Keratinocyte (primary cell): ENCODE measurements around the gene ZNF160. TPM values are rescaled to one million over a fixed set of nuclear protein-coding genes. Genes with fewer than 3 reads are reported as not detected.

Experiments used
- DNase-seq: peaks from one replicate; pipeline ENCODE4 v3.0.0-alpha.2; 2011; ENCODE audit warnings: low read depth, missing footprints, low spot score
- FAIRE-seq: peaks from 2 replicates; lab custom pipeline; 2011; peaks lifted over from hg19 to GRCh38; lab: Jason Lieb, UNC
- H2AFZ ChIP-seq: 2 replicates; pipeline ENCODE4 v1.6.0; 2012; ENCODE audit warnings: low read length, control low read depth, inconsistent platforms; ENCODE audit not compliant: control insufficient read depth
- H3K27ac ChIP-seq: 2 replicates; pipeline ENCODE4 v1.5.1; 2011; ENCODE audit warnings: low read length; ENCODE audit not compliant: control insufficient read depth, insufficient read depth
- H3K27me3 ChIP-seq: 3 replicates; pipeline ENCODE4 v1.6.0; 2011; ENCODE audit warnings: low read length; ENCODE audit not compliant: control insufficient read depth, insufficient read depth; ENCODE audit errors: extremely low read depth
- H3K36me3 ChIP-seq, 2 experiments: 2 replicates in 1 of 2; 3 replicates in 1 of 2; pipeline ENCODE4 v1.5.1; 2011; ENCODE audit warnings: low read length in 2 of 2, mild to moderate bottlenecking in 1 of 2; ENCODE audit not compliant: control insufficient read depth in 2 of 2, insufficient read depth in 2 of 2; ENCODE audit errors: extremely low read depth in 1 of 2
- H3K4me1 ChIP-seq: 3 replicates; pipeline ENCODE4 v1.5.1; 2011; ENCODE audit warnings: low read length; ENCODE audit not compliant: control insufficient read depth, insufficient read depth; ENCODE audit errors: extremely low read depth
- H3K4me2 ChIP-seq: 3 replicates; pipeline ENCODE4 v1.6.0; 2011; ENCODE audit warnings: low read depth, low read length; ENCODE audit not compliant: control insufficient read depth, insufficient read depth; ENCODE audit errors: extremely low read depth
- H3K4me3 ChIP-seq, 3 experiments: fragments of 200-600 bp in 1 of 3; sonication (generic) in 1 of 3; 2 replicates in 2 of 3; 3 replicates in 1 of 3; pipeline ENCODE4 v1.5.1; 2011 to 2016; ENCODE audit warnings: low read length in 3 of 3, mild to moderate bottlenecking in 3 of 3, control low read depth in 2 of 3, inconsistent platforms in 1 of 3, low read depth in 1 of 3, mixed read lengths in 1 of 3, mixed run types in 1 of 3, moderate library complexity in 1 of 3; ENCODE audit not compliant: control insufficient read depth in 2 of 3, insufficient read depth in 2 of 3; ENCODE audit errors: extremely low read depth in 1 of 3
- H3K79me2 ChIP-seq: 2 replicates; pipeline ENCODE4 v1.6.0; 2012; ENCODE audit warnings: low read length; ENCODE audit not compliant: control insufficient read depth, insufficient read depth
- H3K9ac ChIP-seq: 3 replicates; pipeline ENCODE4 v1.6.0; 2011; ENCODE audit warnings: low read length; ENCODE audit not compliant: control insufficient read depth, insufficient read depth; ENCODE audit errors: extremely low read depth
- H3K9me1 ChIP-seq: 3 replicates; pipeline ENCODE4 v1.6.0; 2011; ENCODE audit warnings: low read length; ENCODE audit not compliant: control insufficient read depth, insufficient read depth; ENCODE audit errors: extremely low read depth
- H3K9me3 ChIP-seq: 2 replicates; pipeline ENCODE4 v1.5.1; 2012; ENCODE audit warnings: low read depth, low read length; ENCODE audit not compliant: control insufficient read depth
- H4K20me1 ChIP-seq: 3 replicates; pipeline ENCODE4 v1.6.0; 2011; ENCODE audit warnings: low read length; ENCODE audit not compliant: control insufficient read depth, insufficient read depth; ENCODE audit errors: extremely low read depth
- EZH2 ChIP-seq: IDR thresholded peaks from one replicate; pipeline ENCODE4 v1.6.1; 2012; ENCODE audit warnings: inconsistent platforms, mild to moderate bottlenecking, low read length, moderate library complexity
- dilution Hi-C: fragments of 300-500 bp; cut with MboI; formaldehyde crosslinking; loops from one replicate; pipeline ENCODE4 v1.7.0; 2020; ENCODE audit warnings: low sequenced_read_pairs; ENCODE audit not compliant: extremely low pct_ligation_motif_present
- polyA plus RNA-seq, 5 experiments: library from polyadenylated mRNA; depleted of rRNA in 3 of 5; stranded (reverse) in 3 of 5; stranded (forward) in 1 of 5; unstranded in 1 of 5; fragments of >200 nt; gene quantifications; 1 replicate in 1 of 5; 2 replicates in 3 of 5; 3 replicates in 1 of 5; pipeline versions ENCODE4 v1.2.1 to v1.2.3, GENCODE V29; 2011 to 2012; ENCODE audit warnings: missing spikeins in 2 of 5, low read depth in 1 of 5, low replicate concordance in 1 of 5
- TF ChIP-seq, protein P1 (sequence below), 3 experiments: IDR thresholded peaks in 1 of 3; conservative IDR thresholded peaks in 1 of 3; optimal IDR thresholded peaks in 1 of 3; 2 replicates in 2 of 3; 3 replicates in 1 of 3; pipeline versions ENCODE3 to v1.5.1; 2011; ENCODE audit warnings: low read length in 3 of 3, mild to moderate bottlenecking in 3 of 3, moderate library complexity in 2 of 3, control low read depth in 1 of 3, inconsistent platforms in 1 of 3; ENCODE audit not compliant: insufficient read depth in 2 of 3; ENCODE audit errors: extremely low read depth in 1 of 3

The ZNF160 gene
- polyA plus RNA-seq, 1 donor (not counting 4 experiments of a cell fraction or from before 2014, with no cell fraction given) = 14.4 TPM

DNA sequence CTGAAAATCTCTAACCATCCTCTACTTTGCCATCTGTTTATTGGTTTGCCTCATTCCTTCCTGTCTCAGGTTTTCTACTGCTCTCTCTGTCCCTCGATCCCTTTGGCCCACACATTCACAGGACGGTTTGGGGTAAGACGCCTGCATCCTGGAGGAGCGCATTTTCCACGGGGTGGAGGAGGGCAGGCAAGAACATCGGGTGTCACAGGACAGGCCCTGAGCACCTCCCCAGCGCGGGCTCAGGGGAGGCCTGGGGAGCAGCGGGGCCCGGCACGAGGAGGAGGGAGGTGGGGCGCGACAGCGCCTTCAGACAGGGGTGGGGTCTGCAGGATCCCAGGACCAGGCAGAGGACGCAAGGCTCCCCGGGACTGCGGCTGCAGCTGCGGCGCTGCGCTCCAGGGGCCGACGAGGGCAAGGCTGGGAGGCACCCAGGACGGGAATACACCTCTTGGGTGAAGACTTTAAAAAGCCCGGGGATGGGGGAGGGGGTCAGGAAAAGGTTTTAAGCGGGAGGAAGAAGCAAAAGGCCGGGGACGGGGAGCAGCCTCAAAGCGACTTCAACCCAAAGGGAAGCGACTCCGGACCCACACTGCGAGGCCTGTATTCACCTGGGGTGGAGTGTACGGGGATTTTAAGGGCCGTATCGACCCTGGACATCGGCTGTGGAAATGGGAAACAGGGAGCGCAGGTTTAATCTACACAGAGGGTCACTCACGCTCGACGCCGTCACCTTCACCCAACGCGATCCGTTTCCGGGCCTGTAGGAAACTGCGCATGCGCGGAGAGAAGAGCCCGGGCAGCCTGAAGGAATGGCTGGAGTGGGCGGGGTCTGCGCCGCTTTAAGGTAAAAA, 29.1 kb upstream of the ZNF160 start, which contains the start of gene ZNF415:
ZNF415 (minus strand) TSS at position 770 of the 851 bp plus-strand sequence. CDS start 10,234 bp downstream, outside the sequence.
- no peaks in the 10 kb centered on the region for H3K9me1 ChIP-seq
- H3K4me3 ChIP-seq = peak within 1 kb of the TSS; percentile 53 to 74 (median 72)
- peak within 1 kb of the TSS; percentile 83 for H3K4me2 ChIP-seq
- H3K9ac ChIP-seq = peak within 1 kb of the TSS; percentile 60
- no peak within 1 kb of the TSS for H3K27ac ChIP-seq
- no peaks in the 10 kb centered on the region for H3K27me3 ChIP-seq
- no peaks in the 10 kb centered on the region for H3K4me1 ChIP-seq
- no peaks in the 10 kb centered on the region for H3K9me3 ChIP-seq
- DNase-seq (peak; percentile 1), FAIRE-seq (no peak)
- peaks cover 2% of the 10 kb centered on the region for H3K79me2 ChIP-seq
- H3K36me3 ChIP-seq = no peaks in the 10 kb centered on the region
- TF ChIP-seq, protein P1, sequence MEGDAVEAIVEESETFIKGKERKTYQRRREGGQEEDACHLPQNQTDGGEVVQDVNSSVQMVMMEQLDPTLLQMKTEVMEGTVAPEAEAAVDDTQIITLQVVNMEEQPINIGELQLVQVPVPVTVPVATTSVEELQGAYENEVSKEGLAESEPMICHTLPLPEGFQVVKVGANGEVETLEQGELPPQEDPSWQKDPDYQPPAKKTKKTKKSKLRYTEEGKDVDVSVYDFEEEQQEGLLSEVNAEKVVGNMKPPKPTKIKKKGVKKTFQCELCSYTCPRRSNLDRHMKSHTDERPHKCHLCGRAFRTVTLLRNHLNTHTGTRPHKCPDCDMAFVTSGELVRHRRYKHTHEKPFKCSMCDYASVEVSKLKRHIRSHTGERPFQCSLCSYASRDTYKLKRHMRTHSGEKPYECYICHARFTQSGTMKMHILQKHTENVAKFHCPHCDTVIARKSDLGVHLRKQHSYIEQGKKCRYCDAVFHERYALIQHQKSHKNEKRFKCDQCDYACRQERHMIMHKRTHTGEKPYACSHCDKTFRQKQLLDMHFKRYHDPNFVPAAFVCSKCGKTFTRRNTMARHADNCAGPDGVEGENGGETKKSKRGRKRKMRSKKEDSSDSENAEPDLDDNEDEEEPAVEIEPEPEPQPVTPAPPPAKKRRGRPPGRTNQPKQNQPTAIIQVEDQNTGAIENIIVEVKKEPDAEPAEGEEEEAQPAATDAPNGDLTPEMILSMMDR (optimal IDR thresholded peaks at IDR 0.05 in 1 of 3, IDR thresholded peaks at IDR 0.05 in 1 of 3, conservative IDR thresholded peaks at IDR 0.05 in 1 of 3; ENCODE audit: extremely low read depth in 1 of 3, insufficient read depth in 2 of 3, low read length in 3 of 3) = no peak
- no peak for TF ChIP-seq EZH2
- peak within 1 kb of the TSS; percentile 89 for H2AFZ ChIP-seq
- dilution Hi-C loops = no loop called here
- no peaks in the 10 kb centered on the region for H4K20me1 ChIP-seq

DNA sequence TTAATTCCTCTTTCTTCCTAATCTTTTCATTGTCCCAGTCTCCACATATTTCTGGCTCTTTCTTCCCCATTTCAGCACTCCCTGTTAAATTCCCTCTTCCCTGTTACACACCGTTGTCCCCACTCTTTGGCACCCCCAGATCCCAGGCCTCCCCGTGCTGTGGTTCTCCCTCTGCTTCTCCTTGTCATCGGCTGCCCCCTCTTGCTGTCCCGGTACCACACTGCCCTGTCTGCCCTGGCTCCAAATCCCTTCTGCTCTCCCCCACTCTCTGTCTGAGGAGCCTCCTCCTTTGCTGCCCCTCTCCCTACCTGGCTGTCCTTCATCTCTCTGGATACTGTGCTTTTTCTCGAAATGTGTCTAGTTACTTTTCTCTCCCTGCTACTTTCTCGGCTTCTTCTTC, 28.5 kb upstream of the ZNF160 start:
- Histone ChIP-seq H3K4me3 (peak overlapping the region; percentile 53 to 74 (median 72)), H3K27ac (no peak overlapping the region), H2AFZ (no peak overlapping the region)

More for the DNA sequence above, 28.5 kb upstream of the ZNF160 start:
- TF ChIP-seq EZH2 = no peak
- TF ChIP-seq, protein P1 (optimal IDR thresholded peaks at IDR 0.05 in 1 of 3, IDR thresholded peaks at IDR 0.05 in 1 of 3, conservative IDR thresholded peaks at IDR 0.05 in 1 of 3; ENCODE audit: extremely low read depth in 1 of 3, insufficient read depth in 2 of 3, low read length in 3 of 3) = no peak
- FAIRE-seq (no peak), DNase-seq (no peak)
- dilution Hi-C loops = no loop called here
- Histone ChIP-seq H3K27me3 (no peaks in the 10 kb centered on the region), H3K4me1 (no peaks in the 10 kb centered on the region), H3K9me1 (no peaks in the 10 kb centered on the region), H3K4me2 (peak overlapping the region; percentile 83), H3K9ac (peak overlapping the region; percentile 60), H4K20me1 (no peaks in the 10 kb centered on the region), H3K9me3 (no peaks in the 10 kb centered on the region), H3K79me2 (peaks cover 2% of the 10 kb centered on the region), H3K36me3 (no peaks in the 10 kb centered on the region)
